GM23338 (cell line): ENCODE measurements around the gene ROS1. TPM values are rescaled to one million over a fixed set of nuclear protein-coding genes. Genes with fewer than 3 reads are reported as not detected.

Experiments
- ATAC-seq: fragments of 200-7000 bp; cut with Tn5 transposase; 3 replicates; pipeline ENCODE4 v1.9.1; 2020
- DNase-seq: peaks from one replicate; pipeline ENCODE4 v3.0.0-alpha.2; 2015; ENCODE audit warnings: low spot score
- H2AFZ ChIP-seq: fragments of 200-600 bp; sonication (generic); 2 replicates; pipeline ENCODE4 v1.8.0; 2016; ENCODE audit warnings: antibody characterized with exemption, mild to moderate bottlenecking, moderate library complexity
- H3F3A ChIP-seq: fragments of 200-600 bp; sonication (generic); replicated peaks from 2 replicates; pipeline ENCODE4 v1.8.0; 2017; ENCODE audit warnings: antibody characterized with exemption, mixed run types, low read depth
- H3K27ac ChIP-seq: fragments of 200-600 bp; sonication (generic); 2 replicates; pipeline ENCODE4 v1.6.1; 2016; ENCODE audit warnings: low read depth
- H3K27me3 ChIP-seq: fragments of 200-600 bp; sonication (generic); 2 replicates; pipeline ENCODE4 v1.8.0; 2016; ENCODE audit warnings: mild to moderate bottlenecking, mixed run types, moderate library complexity; ENCODE audit not compliant: insufficient read depth
- H3K36me3 ChIP-seq: fragments of 200-600 bp; sonication (generic); 2 replicates; pipeline ENCODE4 v1.8.0; 2016; ENCODE audit warnings: mild to moderate bottlenecking; ENCODE audit not compliant: insufficient read depth
- H3K4me1 ChIP-seq: fragments of 200-600 bp; sonication (generic); 2 replicates; pipeline ENCODE4 v1.8.0; 2016; ENCODE audit warnings: mild to moderate bottlenecking, moderate library complexity; ENCODE audit not compliant: insufficient read depth
- H3K4me2 ChIP-seq: fragments of 200-600 bp; sonication (generic); 2 replicates; pipeline ENCODE4 v1.7.1; 2017; ENCODE audit warnings: mixed run types
- H3K4me3 ChIP-seq: fragments of 200-600 bp; sonication (generic); 2 replicates; pipeline ENCODE4 v1.6.1; 2016; ENCODE audit warnings: mixed run types
- H3K79me2 ChIP-seq: fragments of 200-600 bp; sonication (generic); replicated peaks from 2 replicates; pipeline ENCODE4 v1.8.0; 2017; ENCODE audit warnings: mild to moderate bottlenecking; ENCODE audit not compliant: insufficient read depth
- H3K9me2 ChIP-seq: fragments of 200-600 bp; sonication (generic); 2 replicates; pipeline ENCODE4 v1.8.0; 2017; ENCODE audit not compliant: insufficient read depth
- H4K20me1 ChIP-seq: fragments of 200-600 bp; sonication (generic); replicated peaks from 2 replicates; pipeline ENCODE4 v1.8.0; 2017; ENCODE audit warnings: mild to moderate bottlenecking; ENCODE audit not compliant: insufficient read depth
- H3K27ac Mint-ChIP-seq: 2 replicates; pipeline ENCODE4 v1.8.0; 2020; ENCODE audit warnings: inconsistent platforms, mild to moderate bottlenecking, moderate library complexity, mixed read lengths
- H3K27me3 Mint-ChIP-seq: 3 replicates; pipeline ENCODE4 v1.8.0; 2022; ENCODE audit warnings: low read depth, mild to moderate bottlenecking, moderate library complexity, mixed read lengths, inconsistent platforms; ENCODE audit not compliant: insufficient read depth, poor library complexity
- H3K36me3 Mint-ChIP-seq: 3 replicates; pipeline ENCODE4 v1.8.0; 2021; ENCODE audit warnings: low read depth, mild to moderate bottlenecking, inconsistent platforms, moderate library complexity, mixed read lengths
- H3K4me1 Mint-ChIP-seq: 3 replicates; pipeline ENCODE4 v1.8.0; 2020; ENCODE audit warnings: mild to moderate bottlenecking, inconsistent platforms, mixed read lengths
- H3K4me3 Mint-ChIP-seq: 3 replicates; pipeline ENCODE4 v1.8.0; 2021; ENCODE audit warnings: moderate library complexity, mild to moderate bottlenecking, inconsistent platforms, mixed read lengths
- H3K9me3 Mint-ChIP-seq: 3 replicates; pipeline ENCODE4 v1.8.0; 2020; ENCODE audit warnings: moderate library complexity, mild to moderate bottlenecking, inconsistent platforms, mixed read lengths
- CREB1 ChIP-seq: fragments of 250-450 bp; sonication (Bioruptor Pico); IDR thresholded peaks from 2 replicates; pipeline ENCODE4 v1.5.0; 2020; ENCODE audit warnings: low read depth, mild to moderate bottlenecking, moderate library complexity
- CTCF ChIP-seq, 2 experiments: fragments of 200-600 bp in 1 of 2; sonication (generic) in 1 of 2; conservative IDR thresholded peaks; 2 replicates each; pipeline versions ENCODE4 v1.5.1 to v1.6.1; 2016 to 2017; ENCODE audit warnings: antibody characterized with exemption in 2 of 2, low read depth in 2 of 2, mild to moderate bottlenecking in 2 of 2, moderate library complexity in 1 of 2
- ETS1 ChIP-seq: IDR thresholded peaks from 2 replicates; pipeline ENCODE4 v1.6.1; 2016; ENCODE audit warnings: antibody characterized with exemption
- EZH2phosphoT487 ChIP-seq: fragments of 200-600 bp; sonication (generic); IDR thresholded peaks from one replicate; pipeline ENCODE4 v1.8.1; 2018; ENCODE audit warnings: antibody characterized with exemption; ENCODE audit not compliant: unreplicated experiment
- JUNB ChIP-seq: IDR thresholded peaks from one replicate; pipeline ENCODE4 v1.6.1; 2016; ENCODE audit warnings: antibody characterized with exemption; ENCODE audit not compliant: unreplicated experiment
- NANOG ChIP-seq: IDR thresholded peaks from 2 replicates; pipeline ENCODE4 v1.6.1; 2016; ENCODE audit warnings: antibody characterized with exemption, borderline replicate concordance
- POLR2AphosphoS5 ChIP-seq: IDR thresholded peaks from 2 replicates; pipeline ENCODE4 v1.6.1; 2016; ENCODE audit warnings: antibody characterized with exemption, low read depth
- REST ChIP-seq: IDR thresholded peaks from one replicate; pipeline ENCODE4 v1.6.1; 2018; ENCODE audit warnings: antibody characterized with exemption; ENCODE audit not compliant: unreplicated experiment
- STAT1 ChIP-seq: IDR thresholded peaks from one replicate; pipeline ENCODE4 v1.6.1; 2016; ENCODE audit warnings: antibody characterized with exemption; ENCODE audit not compliant: unreplicated experiment
- ZNF114 ChIP-seq: fragments of 250-450 bp; sonication (Bioruptor Pico); IDR thresholded peaks from 2 replicates; pipeline ENCODE4 v1.5.0; 2020; ENCODE audit warnings: mild to moderate bottlenecking, moderate library complexity
- ZNF331 ChIP-seq: fragments of 250-450 bp; sonication (Bioruptor Pico); IDR thresholded peaks from 2 replicates; pipeline ENCODE4 v1.5.0; 2020; ENCODE audit warnings: low read depth, mild to moderate bottlenecking, moderate library complexity
- ZNF462 ChIP-seq: fragments of 250-450 bp; sonication (Bioruptor Pico); IDR thresholded peaks from 2 replicates; pipeline ENCODE4 v1.5.0; 2020; ENCODE audit warnings: mild to moderate bottlenecking, moderate library complexity
- polyA plus RNA-seq: library from polyadenylated mRNA; unstranded; fragments of >200 nt; fragmentation: Nextera tagmentation; extraction: Ambion mirVana; gene quantifications from 2 replicates; pipeline ENCODE4 v1.2.1, GENCODE V29; 2016
- total RNA-seq: library from RNA; depleted of rRNA; stranded (reverse); fragments of >200 nt; shearing (Covaris generic); gene quantifications from 2 replicates; pipeline ENCODE4 v1.2.3, GENCODE V29; 2014

Gene ROS1
- total and polyA plus RNA-seq, 2 experiments from 2014 or later: not detected

GRCh38 chr6:117456250-117456649 lies 30.5 kb upstream of the ROS1 start:
- Histone ChIP-seq H3F3A (no peaks in the 10 kb centered on the region), H3K9me2 (no peaks in the 10 kb centered on the region), H3K4me1 (peaks cover 9% of the 10 kb centered on the region), H3K27ac (no peak overlapping the region), H4K20me1 (no peaks in the 10 kb centered on the region), H2AFZ (no peak overlapping the region), H3K4me3 (no peak overlapping the region), H3K36me3 (no peaks in the 10 kb centered on the region), H3K79me2 (no peaks in the 10 kb centered on the region), H3K4me2 (no peak overlapping the region), H3K27me3 (no peaks in the 10 kb centered on the region)
- Mint-ChIP-seq H3K36me3 (no peaks in the 10 kb centered on the region), H3K4me3 (no peak overlapping the region), H3K4me1 (peaks cover 8% of the 10 kb centered on the region; the same call in 2 of the 3 replicates), H3K9me3 (no peaks in the 10 kb centered on the region), H3K27ac (no peak overlapping the region), H3K27me3 (no peaks in the 10 kb centered on the region)
- ATAC-seq (no peak), DNase-seq (no peak)
- no peak for TF ChIP-seq ZNF462
- no peak for TF ChIP-seq CREB1
- TF ChIP-seq EZH2phosphoT487: no peak
- no peak for TF ChIP-seq JUNB
- no peak for TF ChIP-seq STAT1
- TF ChIP-seq CTCF (conservative IDR thresholded peaks at IDR 0.05; ENCODE audit: low read depth in 2 of 2): no peak
- no peak for TF ChIP-seq ZNF331 (CRISPR knock-in tag)
- TF ChIP-seq REST: no peak
- TF ChIP-seq POLR2AphosphoS5: no peak
- no peak for TF ChIP-seq ZNF114 (CRISPR knock-in tag)
- TF ChIP-seq NANOG: no peak
- TF ChIP-seq ETS1: no peak
